Cardiac muscle cell (in vitro differentiated cells and primary cell): Measurements from ENCODE around the gene EML6. TPM values are rescaled to one million over a fixed set of nuclear protein-coding genes. Genes with fewer than 3 reads are reported as not detected.

Experiments
- DNase-seq, 2 donors: peaks; one replicate each; pipeline versions ENCODE4 v3.0.0 to v3.0.0-alpha.2; 2010 to 2017; ENCODE audit warnings: low read depth in 1 of 2, low spot score in 1 of 2
- H3K27ac ChIP-seq: fragments of 200-600 bp; sonication (generic); 2 replicates; pipeline ENCODE4 v1.5.1; 2016
- H3K27me3 ChIP-seq: fragments of 200-600 bp; sonication (generic); 2 replicates; pipeline ENCODE4 v1.6.0; 2016; ENCODE audit warnings: control low read depth
- H3K36me3 ChIP-seq: fragments of 200-600 bp; sonication (generic); 2 replicates; pipeline ENCODE4 v1.5.1; 2016; ENCODE audit warnings: control low read depth
- H3K4me1 ChIP-seq: fragments of 200-600 bp; sonication (generic); 2 replicates; pipeline ENCODE4 v1.8.1; 2017; ENCODE audit warnings: low read depth, mild to moderate bottlenecking, mixed run types
- H3K4me3 ChIP-seq: fragments of 200-600 bp; sonication (generic); 2 replicates; pipeline ENCODE4 v1.5.1; 2016; ENCODE audit warnings: mild to moderate bottlenecking
- H3K9me3 ChIP-seq: fragments of 200-600 bp; sonication (generic); 2 replicates; pipeline ENCODE4 v1.5.1; 2017; ENCODE audit warnings: low read depth, mild to moderate bottlenecking, control low read depth
- CTCF ChIP-seq: IDR thresholded peaks from 2 replicates; pipeline ENCODE4 v1.5.1; 2012; ENCODE audit warnings: low read depth, mild to moderate bottlenecking, low read length
- polyA plus RNA-seq: library from polyadenylated mRNA; unstranded; fragments of >200 nt; fragmentation: Nextera tagmentation; extraction: Ambion mirVana; gene quantifications from 2 replicates; pipeline ENCODE4 v1.2.1, GENCODE V29; 2016
- total RNA-seq: library from RNA; depleted of rRNA; stranded (reverse); fragments of >200 nt; gene quantifications from 2 replicates; pipeline ENCODE4 v1.2.3, GENCODE V29; 2016

Gene EML6
- total and polyA plus RNA-seq, 2 experiments from 2014 or later: 0.89 to 1.3 TPM

- no peak for TF ChIP-seq CTCF
- Histone ChIP-seq H3K9me3 (no peaks in the 10 kb centered on the region), H3K4me3 (no peak overlapping the region), H3K27ac (no peak overlapping the region), H3K36me3 (peaks cover 6% of the 10 kb centered on the region), H3K4me1 (peaks cover 34% of the 10 kb centered on the region), H3K27me3 (peaks cover 45% of the 10 kb centered on the region)
- no peak for DNase-seq
Observed at GRCh38 chr2:54969940-54970338, 246.5 kb downstream of the EML6 start.

- DNase-seq: no peak
- peaks cover 47% of the 10 kb centered on the region for H3K4me1 ChIP-seq
- peaks cover 11% of the 10 kb centered on the region for H3K27me3 ChIP-seq
- peaks cover 6% of the 10 kb centered on the region for H3K36me3 ChIP-seq
- H3K4me3 ChIP-seq: no peak overlapping the region
- no peaks in the 10 kb centered on the region for H3K9me3 ChIP-seq
- no peak overlapping the region for H3K27ac ChIP-seq
- TF ChIP-seq CTCF: no peak
Observed at GRCh38 chr2:54975175-54975574, 251.7 kb downstream of the EML6 start.

GRCh38 chr2:54975598-54976492 lies 252.4 kb downstream of the EML6 start:
- Histone ChIP-seq H3K9me3 (no peaks in the 10 kb centered on the region), H3K36me3 (peaks cover 6% of the 10 kb centered on the region), H3K27ac (peak overlapping the region; percentile 71), H3K27me3 (peaks cover 11% of the 10 kb centered on the region), H3K4me1 (peaks cover 42% of the 10 kb centered on the region), H3K4me3 (peak overlapping the region; percentile 14)
- no peak for TF ChIP-seq CTCF
- peak in 1 of 2 donors; percentile 39 for DNase-seq

- Histone ChIP-seq H3K27me3 (peaks cover 3% of the 10 kb centered on the region), H3K9me3 (no peaks in the 10 kb centered on the region), H3K4me3 (no peak overlapping the region), H3K4me1 (peaks cover 42% of the 10 kb centered on the region), H3K27ac (peak overlapping the region; percentile 71), H3K36me3 (peaks cover 10% of the 10 kb centered on the region)
- peak in 1 of 2 donors; percentile 54 for DNase-seq
- no peak for TF ChIP-seq CTCF
Observed at GRCh38 chr2:54977149-54977548, 253.7 kb downstream of the EML6 start.

- H3K9me3 ChIP-seq: no peaks in the 10 kb centered on the region
- H3K27me3 ChIP-seq: no peaks in the 10 kb centered on the region
- H3K4me3 ChIP-seq: no peak overlapping the region
- no peak for DNase-seq
- TF ChIP-seq CTCF: no peak
- peaks cover 16% of the 10 kb centered on the region for H3K36me3 ChIP-seq
- H3K4me1 ChIP-seq: peaks cover 35% of the 10 kb centered on the region
- no peak overlapping the region for H3K27ac ChIP-seq
Observed at GRCh38 chr2:54979321-54980044, 256.0 kb downstream of the EML6 start.
